Measurements from ENCODE around the gene ACSS1. TPM values are rescaled to one million over a fixed set of nuclear protein-coding genes. Genes with fewer than 3 reads are reported as not detected.

The ACSS1 gene
- total and polyA plus RNA-seq, 12 donors, result 7.2 to 97.3 (median 16.9) TPM

- Histone ChIP-seq H3K27me3 (no peaks in the 10 kb centered on the region), H3K4me1 (replicated peaks in 1 of 2) (peaks cover 0 to 14% of the 10 kb centered on the region in 2 donors), H3K9me3 (replicated peaks in 1 of 3) (no peaks in the 10 kb centered on the region), H3K27ac (no peak overlapping the region), H3K36me3 (replicated peaks in 1 of 2) (peaks cover 0 to 9% of the 10 kb centered on the region in 2 donors), H3K4me3 (no peak overlapping the region)
- WGBS, 4 donors, result 92 to 95% (median 94%) methylated on average over 7 of the region's 7 CpGs
- intact Hi-C loops (cut with DNase I), result no loop called here
- DNase-seq, result peak in 1 of 7 donors; percentile 5
- TF ChIP-seq POLR2A (IDR thresholded peaks at IDR 0.05), result no peak
- TF ChIP-seq CTCF (IDR thresholded peaks at IDR 0.05), result no peak
These were observed 71.4 kb downstream of the ACSS1 start for GRCh38 chr20:24986436-24987015.

DNA sequence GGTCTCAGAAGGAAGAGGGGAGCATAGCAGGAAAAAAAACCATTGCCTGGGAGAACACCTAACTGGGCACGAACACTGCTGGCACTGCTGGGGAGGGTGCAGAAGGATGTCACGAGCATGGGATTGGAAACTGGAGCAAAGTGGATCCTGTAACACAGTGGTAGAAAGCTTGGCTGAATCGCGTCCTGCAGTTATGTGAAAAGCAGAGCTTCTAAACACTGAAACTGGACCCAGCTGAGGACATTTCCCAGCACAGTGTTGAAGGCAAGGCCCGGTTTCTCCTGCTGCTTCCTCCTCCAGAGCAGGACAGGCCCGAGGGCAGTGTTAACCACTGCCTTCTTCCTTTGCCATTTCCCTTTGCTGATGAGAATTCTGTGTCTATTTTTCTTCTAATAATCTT lies 72.1 kb downstream of the ACSS1 start:
- WGBS, 4 donors, result 61 to 89% (median 74%) methylated on average over 6 of the region's 6 CpGs
- intact Hi-C loops (cut with DNase I), result no loop called here
- no peak overlapping the region for H3K4me3 ChIP-seq
- H3K27ac ChIP-seq, result no peak overlapping the region
- H3K9me3 ChIP-seq (replicated peaks in 1 of 3), result no peaks in the 10 kb centered on the region
- H3K4me1 ChIP-seq (replicated peaks in 1 of 2), result peaks cover 0 to 7% of the 10 kb centered on the region in 2 donors
- TF ChIP-seq POLR2A (IDR thresholded peaks at IDR 0.05), result no peak
- TF ChIP-seq CTCF (IDR thresholded peaks at IDR 0.05), result no peak
- H3K36me3 ChIP-seq (replicated peaks in 1 of 2), result peaks cover 0 to 13% of the 10 kb centered on the region in 2 donors
- no peaks in the 10 kb centered on the region for H3K27me3 ChIP-seq
- peak in 1 of 7 donors; percentile 16 for DNase-seq

DNA sequence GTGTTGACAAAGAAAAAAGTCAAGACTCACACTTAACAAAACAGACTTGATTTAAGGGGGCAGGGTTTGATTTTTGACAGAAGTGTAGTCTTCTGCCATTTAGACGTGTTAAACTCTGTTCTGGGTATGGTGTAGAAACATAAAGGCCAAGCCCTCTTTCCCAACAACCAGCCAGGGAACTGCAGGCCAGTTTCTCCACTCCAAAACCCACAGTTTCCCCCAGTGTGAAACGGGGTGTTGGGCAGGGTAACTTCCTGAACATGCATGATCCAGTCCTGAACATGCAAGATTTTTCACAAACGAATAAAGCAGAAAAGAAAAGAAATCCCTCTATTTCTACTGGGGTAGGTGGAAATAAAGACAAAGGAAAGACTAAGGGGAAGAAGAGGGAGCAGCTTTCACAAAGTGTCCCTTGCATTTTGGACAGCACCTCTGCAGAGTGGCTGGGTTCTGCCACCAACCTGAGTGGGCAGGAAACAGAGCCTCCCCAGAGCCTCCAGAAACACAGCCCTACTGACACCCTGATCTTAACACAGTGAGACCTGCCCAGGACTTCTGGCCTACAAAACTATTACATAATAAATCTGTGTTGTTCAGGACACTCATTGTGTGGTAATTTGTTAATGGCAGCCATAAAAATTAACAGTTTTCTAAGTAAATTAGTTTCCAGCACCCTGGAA lies 72.8 kb downstream of the ACSS1 start:
- 65 to 70% (median 69%) methylated on average over 3 of the region's 3 CpGs for WGBS, 4 donors
- H3K4me1 ChIP-seq (replicated peaks in 1 of 2), result peaks cover 0 to 6% of the 10 kb centered on the region in 2 donors
- no peaks in the 10 kb centered on the region for H3K27me3 ChIP-seq
- H3K9me3 ChIP-seq (replicated peaks in 1 of 3), result no peaks in the 10 kb centered on the region
- no peak overlapping the region for H3K4me3 ChIP-seq
- peak overlapping the region in 1 of 5 donors; percentile 38 for H3K27ac ChIP-seq
- no peak for TF ChIP-seq POLR2A (IDR thresholded peaks at IDR 0.05)
- no peak for TF ChIP-seq CTCF (IDR thresholded peaks at IDR 0.05)
- intact Hi-C loops (cut with DNase I), result no loop called here
- peak in 1 of 7 donors; percentile 24 for DNase-seq
- peaks cover 0 to 20% of the 10 kb centered on the region in 2 donors for H3K36me3 ChIP-seq (replicated peaks in 1 of 2)

DNA sequence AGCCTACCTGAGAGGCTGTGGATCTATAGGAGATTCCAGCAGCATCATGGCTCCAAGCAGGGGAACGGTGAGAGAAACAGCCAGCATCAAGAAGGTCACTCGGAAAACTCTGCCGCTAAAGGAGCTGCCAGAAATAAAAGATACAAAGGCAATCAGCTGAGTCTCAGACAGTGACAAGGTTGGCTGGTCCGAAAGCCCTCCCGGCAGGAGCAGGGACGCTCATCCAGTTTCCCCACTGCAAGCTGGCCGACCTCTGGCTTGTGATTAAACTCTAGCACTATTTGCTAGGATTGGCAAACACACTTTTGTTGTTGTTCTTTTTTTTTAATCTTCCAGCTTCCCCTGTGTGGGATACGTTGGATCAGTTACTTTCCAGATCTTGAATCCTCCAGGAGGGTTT lies 74.0 kb downstream of the ACSS1 start:
- H3K9me3 ChIP-seq (replicated peaks in 1 of 3), result no peaks in the 10 kb centered on the region
- peaks cover 0 to 6% of the 10 kb centered on the region in 2 donors for H3K4me1 ChIP-seq (replicated peaks in 1 of 2)
- WGBS, 4 donors, result 81 to 89% (median 86%) methylated on average over 8 of the region's 8 CpGs
- H3K27me3 ChIP-seq, result no peaks in the 10 kb centered on the region
- no peak overlapping the region for H3K27ac ChIP-seq
- intact Hi-C loops (cut with DNase I), result no loop called here
- no peak overlapping the region for H3K4me3 ChIP-seq
- peak in 1 of 7 donors; percentile 6 for DNase-seq
- TF ChIP-seq CTCF (IDR thresholded peaks at IDR 0.05) (no peak), POLR2A (IDR thresholded peaks at IDR 0.05) (no peak)
- peaks cover 0 to 20% of the 10 kb centered on the region in 2 donors for H3K36me3 ChIP-seq (replicated peaks in 1 of 2)
